ENCODE data around the gene FCGBP.
"Not testable (repeated sequence)": the region's sequence is repeated elsewhere in the genome, so short reads cannot be mapped to it uniquely, and the experiment has no call there.

FCGBP gene

GRCh38 chr19:39916236-39916635 is 18.2 kb downstream of the FCGBP start:
- no peak for DNase-seq

- no peak for DNase-seq
These were observed 18.6 kb downstream of the FCGBP start for GRCh38 chr19:39915848-39916215.

GRCh38 chr19:39915101-39915847 is 19.2 kb downstream of the FCGBP start:
- no peak for DNase-seq

- DNase-seq: no peak
These were observed 20.6 kb downstream of the FCGBP start for GRCh38 chr19:39913682-39914333.

- DNase-seq: no peak
These were observed 25.6 kb downstream of the FCGBP start for GRCh38 chr19:39908803-39909202.

GRCh38 chr19:39906820-39907611 is 27.4 kb downstream of the FCGBP start:
- no peak for DNase-seq

GRCh38 chr19:39906283-39906682 is 28.2 kb downstream of the FCGBP start:
- DNase-seq: no peak

GRCh38 chr19:39903486-39904091 is 30.8 kb downstream of the FCGBP start:
- not testable (repeated sequence) for DNase-seq

- not testable (repeated sequence) for DNase-seq
These were observed 32.1 kb downstream of the FCGBP start for GRCh38 chr19:39902326-39902725.

GRCh38 chr19:39901681-39902080 is 32.8 kb downstream of the FCGBP start:
- not testable (repeated sequence) for DNase-seq

- not testable (repeated sequence) for DNase-seq
These were observed 35.6 kb downstream of the FCGBP start for GRCh38 chr19:39898858-39899257.

GRCh38 chr19:39897511-39898245 is 36.8 kb downstream of the FCGBP start:
- DNase-seq: not testable (repeated sequence)

GRCh38 chr19:39895096-39895495 is 39.3 kb downstream of the FCGBP start:
- not testable (repeated sequence) for DNase-seq

- not testable (repeated sequence) for DNase-seq
These were observed 40.2 kb downstream of the FCGBP start for GRCh38 chr19:39894236-39894606.

GRCh38 chr19:39893366-39894235 is 40.8 kb downstream of the FCGBP start:
- not testable (repeated sequence) for DNase-seq

- not testable (repeated sequence) for DNase-seq
These were observed 41.9 kb downstream of the FCGBP start for GRCh38 chr19:39892506-39892902.

GRCh38 chr19:39891660-39892505 is 42.6 kb downstream of the FCGBP start:
- DNase-seq: not testable (repeated sequence)

- no peak for DNase-seq
These were observed 43.5 kb downstream of the FCGBP start for GRCh38 chr19:39890755-39891551.

Measured in NCI-H446 treated with DMSO at 0.1 percent for 48 hours (cell line).